ENCODE measurements around the gene MAN2C1. TPM values are rescaled to one million over a fixed set of nuclear protein-coding genes. Genes with fewer than 3 reads are reported as not detected.

MAN2C1 gene
- polyA plus RNA-seq (2012; ENCODE audit: insufficient read length, low read depth) = 191 TPM

GRCh38 chr15:75367913-75368688, at the start of gene MAN2C1:
Gene MAN2C1, minus strand, starts transcription at chr15:75368607. Its CDS starts 24 bp downstream, at chr15:75368583.
- TF ChIP-seq SIN3A (IDR thresholded peaks at IDR 0.05; ENCODE audit: borderline replicate concordance, insufficient read depth, low read length) (peak; percentile 75; the same call in 1 of the 2 replicates), TAF1 (IDR thresholded peaks at IDR 0.05; ENCODE audit: borderline replicate concordance, insufficient read depth, low read length) (peak; percentile 96), FOXP2 (optimal IDR thresholded peaks at IDR 0.05; ENCODE audit: borderline replicate concordance, extremely low read depth, extremely low read length, insufficient read depth) (peak; percentile 75), POLR2AphosphoS5 (IDR thresholded peaks at IDR 0.05; ENCODE audit: low read depth, low read length) (peak; percentile 97), REST (IDR thresholded peaks at IDR 0.05; ENCODE audit: insufficient read depth in 1 of 2, low read depth in 2 of 2, low read length in 2 of 2) (peak; percentile 64 to 66; a peak in 3 of 4 replicates)

- no peak for TF ChIP-seq REST (IDR thresholded peaks at IDR 0.05; ENCODE audit: insufficient read depth in 1 of 2, low read depth in 2 of 2, low read length in 2 of 2)
- no peak for TF ChIP-seq TAF1 (IDR thresholded peaks at IDR 0.05; ENCODE audit: borderline replicate concordance, insufficient read depth, low read length)
- TF ChIP-seq POLR2AphosphoS5 (IDR thresholded peaks at IDR 0.05; ENCODE audit: low read depth, low read length) = no peak
- no peak for TF ChIP-seq FOXP2 (optimal IDR thresholded peaks at IDR 0.05; ENCODE audit: borderline replicate concordance, extremely low read depth, extremely low read length, insufficient read depth)
- TF ChIP-seq SIN3A (IDR thresholded peaks at IDR 0.05; ENCODE audit: borderline replicate concordance, insufficient read depth, low read length) = no peak
Measured at GRCh38 chr15:75416584-75416983, 48.2 kb upstream of the MAN2C1 start.

DNA sequence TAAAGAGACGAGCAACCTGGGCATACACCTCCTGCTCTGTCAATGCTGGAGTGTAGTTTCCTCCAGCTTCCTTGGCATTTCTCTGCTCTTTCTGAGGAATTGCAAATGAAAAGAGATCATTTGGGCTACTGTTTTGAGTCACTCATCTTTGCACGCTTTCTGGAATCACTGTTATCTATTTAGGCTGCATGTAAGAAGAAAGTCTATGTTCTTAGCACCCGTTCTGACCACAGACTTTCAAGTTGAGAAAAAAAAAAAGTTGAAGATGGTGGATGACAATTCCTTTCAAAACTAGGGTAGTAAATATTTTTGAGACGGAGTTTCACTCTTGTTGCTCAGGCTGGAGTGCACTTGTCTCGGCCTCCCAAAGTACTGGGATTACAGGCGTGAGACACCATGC, 41.8 kb upstream of the MAN2C1 start:
- TF ChIP-seq TAF1 (IDR thresholded peaks at IDR 0.05; ENCODE audit: borderline replicate concordance, insufficient read depth, low read length) (no peak), POLR2AphosphoS5 (IDR thresholded peaks at IDR 0.05; ENCODE audit: low read depth, low read length) (no peak), SIN3A (IDR thresholded peaks at IDR 0.05; ENCODE audit: borderline replicate concordance, insufficient read depth, low read length) (no peak), REST (IDR thresholded peaks at IDR 0.05; ENCODE audit: insufficient read depth in 1 of 2, low read depth in 2 of 2, low read length in 2 of 2) (no peak), FOXP2 (optimal IDR thresholded peaks at IDR 0.05; ENCODE audit: borderline replicate concordance, extremely low read depth, extremely low read length, insufficient read depth) (no peak)

DNA sequence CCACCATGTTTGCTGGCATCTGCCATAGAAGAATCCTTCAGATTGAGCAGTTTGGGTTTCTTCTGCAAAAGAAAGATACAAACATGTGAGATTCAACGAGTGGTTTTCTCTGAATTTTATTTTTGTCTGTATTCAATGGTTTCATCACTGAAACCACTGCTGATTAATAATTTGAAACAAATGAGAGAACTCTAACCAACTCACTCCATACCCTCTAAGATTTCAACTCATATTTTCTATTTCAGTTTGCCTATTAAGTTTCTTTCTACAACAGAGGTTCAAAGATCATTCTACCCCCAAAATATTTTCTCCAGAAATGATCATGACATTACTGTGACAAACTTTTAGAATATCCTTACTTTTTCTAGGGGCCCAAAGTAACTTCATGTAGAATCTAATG, 38.7 kb upstream of the MAN2C1 start:
- TF ChIP-seq REST (IDR thresholded peaks at IDR 0.05; ENCODE audit: insufficient read depth in 1 of 2, low read depth in 2 of 2, low read length in 2 of 2) (no peak), POLR2AphosphoS5 (IDR thresholded peaks at IDR 0.05; ENCODE audit: low read depth, low read length) (no peak), TAF1 (IDR thresholded peaks at IDR 0.05; ENCODE audit: borderline replicate concordance, insufficient read depth, low read length) (no peak), SIN3A (IDR thresholded peaks at IDR 0.05; ENCODE audit: borderline replicate concordance, insufficient read depth, low read length) (no peak)

Data from PFSK-1 (cell line).